Caco-2 (cell line): ENCODE results near the gene POLR2E. TPM values are rescaled to one million over a fixed set of nuclear protein-coding genes. Genes with fewer than 3 reads are reported as not detected.
A peak's percentile ranks its signal among the peaks of the same experiment; 100 is the strongest.

Experiments used
- BruUV-seq: library from RNA; stranded (reverse); fragments of 400-500 nt; replicated peaks from 2 replicates; lab custom pipeline; 2021; lab: Mats Ljungman, UMichigan
- CTCF ChIA-PET: fragments of 300-600 bp; sonication (Branson Sonifier 250); formaldehyde crosslinking; loops from one replicate; lab custom pipeline; 2022; ENCODE audit warnings: antibody characterized with exemption; lab: Charles Lee
- POLR2A ChIA-PET: fragments of 300-600 bp; sonication (Branson Sonifier 250); formaldehyde crosslinking; loops from one replicate; lab custom pipeline; 2022; ENCODE audit warnings: antibody characterized with exemption; lab: Charles Lee
- DNase-seq, 2 experiments: peaks; one replicate each; pipeline versions ENCODE4 v3.0.0 to v3.0.0-alpha.2; 2020 to 2022
- H3K27me3 ChIP-seq: replicated peaks from 2 replicates; pipeline ENCODE4 v1.6.0; 2011; ENCODE audit warnings: low read length; ENCODE audit not compliant: control insufficient read depth, insufficient read depth
- H3K36me3 ChIP-seq: 2 replicates; pipeline ENCODE4 v1.5.1; 2011; ENCODE audit warnings: low read length; ENCODE audit not compliant: control insufficient read depth, insufficient read depth
- H3K4me1 ChIP-seq: fragments of 250-450 bp; sonication (Bioruptor Pico); 2 replicates; pipeline ENCODE4 v1.5.1; 2020; ENCODE audit warnings: mild to moderate bottlenecking
- H3K4me3 ChIP-seq: 2 replicates; pipeline ENCODE4 v1.5.1; 2011; ENCODE audit warnings: low read depth, mild to moderate bottlenecking, control low read depth, low read length
- H3K9me3 ChIP-seq: fragments of 250-450 bp; sonication (Bioruptor Pico); 2 replicates; pipeline ENCODE4 v1.5.1; 2020; ENCODE audit warnings: mild to moderate bottlenecking, moderate library complexity
- H3K27ac Mint-ChIP-seq: one replicate; pipeline ENCODE4 v1.8.0; 2022; ENCODE audit warnings: mixed read lengths; ENCODE audit not compliant: unreplicated experiment
- H3K27me3 Mint-ChIP-seq: one replicate; pipeline ENCODE4 v1.8.0; 2022; ENCODE audit warnings: mixed read lengths; ENCODE audit not compliant: insufficient read depth, unreplicated experiment
- H3K36me3 Mint-ChIP-seq: one replicate; pipeline ENCODE4 v1.8.0; 2022; ENCODE audit warnings: mild to moderate bottlenecking, mixed read lengths; ENCODE audit not compliant: insufficient read depth, unreplicated experiment
- H3K4me1 Mint-ChIP-seq: one replicate; pipeline ENCODE4 v1.8.0; 2022; ENCODE audit warnings: low read depth, mixed read lengths; ENCODE audit not compliant: unreplicated experiment
- H3K4me3 Mint-ChIP-seq: one replicate; pipeline ENCODE4 v1.8.0; 2022; ENCODE audit warnings: mild to moderate bottlenecking, moderate library complexity, mixed read lengths; ENCODE audit not compliant: unreplicated experiment
- H3K9me3 Mint-ChIP-seq: one replicate; pipeline ENCODE4 v1.8.0; 2022; ENCODE audit warnings: mixed read lengths; ENCODE audit not compliant: unreplicated experiment
- CTCF ChIP-seq, 2 experiments: fragments of 200-600 bp in 1 of 2; IDR thresholded peaks; 1 replicate in 1 of 2; 2 replicates in 1 of 2; pipeline versions ENCODE4 v1.5.1 to v1.8.0; 2011 to 2022; ENCODE audit warnings: antibody characterized with exemption in 1 of 2, control low read depth in 1 of 2, inconsistent platforms in 1 of 2, low read depth in 1 of 2, low read length in 1 of 2, mild to moderate bottlenecking in 1 of 2, moderate library complexity in 1 of 2; ENCODE audit not compliant: insufficient read depth in 1 of 2, severe bottlenecking in 1 of 2, unreplicated experiment in 1 of 2
- intact Hi-C: fragments of 100-400 bp; cut with micrococcal nuclease; formaldehyde crosslinking; loops from one replicate; pipeline ENCODE4 v1.10.0; 2022; ENCODE audit not compliant: unreplicated experiment
- total RNA-seq: library from RNA; stranded (reverse); gene quantifications from 2 replicates; pipeline ENCODE4 v1.2.3, GENCODE V29; 2022

POLR2E gene
- total RNA-seq, 1 experiment from 2014 or later: 264 TPM

- peaks cover 15% of the 10 kb centered on the region for H3K4me1 ChIP-seq
- DNase-seq: no peak
- H3K27me3 ChIP-seq: no peaks in the 10 kb centered on the region
- Mint-ChIP-seq H3K4me3 (peak within 1 kb of the TSS; percentile 84), H3K36me3 (peaks cover 48% of the 10 kb centered on the region), H3K4me1 (peaks cover 3% of the 10 kb centered on the region), H3K27me3 (no peaks in the 10 kb centered on the region), H3K27ac (peak within 1 kb of the TSS; percentile 77), H3K9me3 (no peaks in the 10 kb centered on the region)
- peak within 1 kb of the TSS; percentile 61 for H3K4me3 ChIP-seq
- TF ChIP-seq CTCF (IDR thresholded peaks at IDR 0.05; ENCODE audit: insufficient read depth in 1 of 2, low read depth in 1 of 2, low read length in 1 of 2, severe bottlenecking in 1 of 2, unreplicated experiment in 1 of 2): no peak
- CTCF ChIA-PET: interaction anchor here (1.0 to 2.6 kb wide), 3 partner anchors 41 to 199 kb away, joined by 4 to 8 read pairs (median 6); partner anchors contain the start of gene CNN2
- no peaks in the 10 kb centered on the region for H3K9me3 ChIP-seq
- H3K36me3 ChIP-seq: no peaks in the 10 kb centered on the region
- BruUV-seq: no TSS peak
- intact Hi-C loops: no loop called here
- POLR2A ChIA-PET: interaction anchor here (1.1 to 3.3 kb wide), 3 partner anchors 37 to 315 kb away, joined by 4 to 33 read pairs (median 19); partner anchors contain the start of genes CNN2 and GPX4
Measured at GRCh38 chr19:1066748-1067340, 28.3 kb downstream of the POLR2E start, which contains the start of gene ARHGAP45. Gene ARHGAP45 (plus strand): TSS chr19:1067167. CDS start chr19:1067406, 239 bp downstream.

- BruUV-seq: TSS peak; percentile 42
Measured at GRCh38 chr19:1066251-1066747, 28.9 kb downstream of the POLR2E start.

More at GRCh38 chr19:1066251-1066747, 28.9 kb downstream of the POLR2E start:
- ChIA-PET CTCF (interaction anchor here (1.0 to 2.6 kb wide), 3 partner anchors 40 to 200 kb away, joined by 4 to 8 read pairs (median 6); partner anchors contain the start of gene CNN2), POLR2A (interaction anchor here (0.7 to 3.3 kb wide), 6 partner anchors 32 to 314 kb away, joined by 3 to 33 read pairs (median 5); partner anchors contain the start of genes CIRBP, CNN2, GPX4 and WDR18)
- Histone ChIP-seq H3K4me1 (peaks cover 15% of the 10 kb centered on the region), H3K4me3 (peak overlapping the region; percentile 61), H3K9me3 (no peaks in the 10 kb centered on the region), H3K36me3 (no peaks in the 10 kb centered on the region), H3K27me3 (no peaks in the 10 kb centered on the region)
- no peaks in the 10 kb centered on the region for H3K27me3 Mint-ChIP-seq
- peak overlapping the region; percentile 77 for H3K27ac Mint-ChIP-seq
- TF ChIP-seq CTCF (IDR thresholded peaks at IDR 0.05; ENCODE audit: insufficient read depth in 1 of 2, low read depth in 1 of 2, low read length in 1 of 2, severe bottlenecking in 1 of 2, unreplicated experiment in 1 of 2): no peak
- peaks cover 49% of the 10 kb centered on the region for H3K36me3 Mint-ChIP-seq
- no peaks in the 10 kb centered on the region for H3K4me1 Mint-ChIP-seq
- no peaks in the 10 kb centered on the region for H3K9me3 Mint-ChIP-seq
- peak overlapping the region; percentile 84 for H3K4me3 Mint-ChIP-seq
- intact Hi-C loops: no loop called here
- DNase-seq: peak; percentile 81 to 91
